Measurements from ENCODE around the gene CERKL. TPM values are rescaled to one million over a fixed set of nuclear protein-coding genes. Genes with fewer than 3 reads are reported as not detected.

Gene CERKL
- total RNA-seq, 1 donor from 2014 or later = not detected

DNA sequence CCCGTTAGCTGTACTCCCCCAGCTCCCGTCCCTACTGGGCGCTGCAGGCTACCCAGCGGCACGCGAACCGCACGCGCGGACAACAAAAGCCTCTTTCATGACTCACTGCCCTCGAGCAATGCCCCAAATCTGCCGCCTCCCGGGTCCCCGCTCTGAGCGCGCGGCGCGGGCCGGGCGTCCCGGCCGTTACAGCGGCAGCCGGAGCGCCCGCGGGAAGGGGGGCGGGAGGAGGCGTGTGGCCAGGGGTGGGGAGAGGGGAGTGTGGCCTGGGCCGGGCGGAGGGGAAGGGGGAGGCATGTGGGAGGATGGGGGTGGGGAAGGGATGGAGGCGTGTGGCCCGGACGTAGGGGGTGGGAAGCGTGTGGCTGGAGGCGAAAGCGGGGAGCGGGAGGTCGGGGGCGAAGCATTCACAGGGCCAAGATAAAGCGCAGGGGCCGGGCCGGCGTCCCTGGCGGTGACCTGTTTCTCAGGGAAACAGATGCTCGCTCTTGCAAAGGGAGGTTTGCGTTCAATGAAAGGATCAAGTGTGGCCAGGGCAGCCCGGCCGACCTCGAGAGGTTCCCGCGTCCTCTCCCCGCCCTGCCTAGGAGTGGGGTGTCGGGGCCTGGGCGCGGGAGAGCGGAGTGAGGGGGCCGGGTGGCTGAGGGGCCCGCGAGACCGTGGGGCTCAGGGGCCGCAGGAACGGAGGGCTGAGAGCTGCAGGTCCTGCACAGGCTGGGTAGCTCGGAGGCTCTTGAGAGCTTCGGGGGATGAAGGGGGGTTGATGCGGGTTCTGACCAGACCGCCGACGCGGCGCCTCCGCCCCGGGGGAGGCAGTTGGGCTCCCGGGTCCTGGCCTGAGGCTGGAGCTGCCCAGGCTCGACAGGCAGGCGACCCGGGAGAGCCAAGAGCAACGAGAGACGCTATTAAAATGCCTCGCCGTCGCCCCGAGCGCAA lies 26.9 kb upstream of the CERKL start:
- H3K27me3 Mint-ChIP-seq (ENCODE audit: low read depth) = peaks cover 86% of the 10 kb centered on the region
- peaks cover 35% of the 10 kb centered on the region for H3K4me1 Mint-ChIP-seq (ENCODE audit: low read depth)
- peak overlapping the region; percentile 64 for H3K4me3 Mint-ChIP-seq (ENCODE audit: unreplicated experiment)
- TF ChIP-seq CTCF (IDR thresholded peaks at IDR 0.05) = no peak
- H3K9me3 Mint-ChIP-seq (ENCODE audit: low read depth) = peaks cover 4% of the 10 kb centered on the region
- H3K27ac Mint-ChIP-seq (ENCODE audit: unreplicated experiment) = no peak overlapping the region
- peak; percentile 81 for DNase-seq (ENCODE audit: low spot score)
- peaks cover under 1% of the 10 kb centered on the region for H3K36me3 Mint-ChIP-seq (ENCODE audit: low read depth)

DNA sequence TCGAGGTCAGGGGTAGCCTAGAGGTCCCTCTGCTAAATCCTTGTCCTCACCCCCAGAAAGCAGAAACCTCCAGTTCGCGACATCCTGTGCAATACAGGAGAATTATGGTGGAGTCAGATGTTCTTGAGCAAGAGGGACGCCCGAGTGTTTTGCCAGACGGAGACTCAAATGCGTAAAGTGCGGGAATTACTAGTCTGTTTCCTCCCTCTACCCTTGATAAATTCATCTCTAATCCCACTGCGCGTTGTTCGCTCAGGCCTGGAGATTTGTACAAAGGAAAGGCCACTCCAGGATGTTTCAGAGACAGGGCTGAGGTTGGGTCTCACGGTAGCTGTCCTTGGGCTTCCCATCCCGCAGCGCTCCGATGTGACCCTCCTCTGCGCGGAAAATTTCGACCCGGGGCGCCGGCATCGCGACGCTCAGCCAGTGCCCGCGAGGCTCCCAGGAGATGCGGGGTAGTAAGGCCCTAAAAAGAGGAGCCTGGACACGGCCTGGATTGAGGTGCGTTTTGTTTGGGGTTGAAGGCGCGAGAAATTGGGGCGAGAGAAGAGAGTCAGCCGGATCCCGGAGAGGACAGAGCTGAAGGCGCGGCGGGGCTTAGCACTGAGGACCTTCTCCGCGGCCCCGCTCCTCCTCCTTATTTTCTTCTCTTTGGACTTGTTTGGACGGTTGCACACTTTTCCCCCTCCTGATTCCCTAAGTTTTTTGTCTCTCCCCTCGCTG lies 26.1 kb upstream of the CERKL start:
- DNase-seq (ENCODE audit: low spot score) = peak; percentile 63
- Mint-ChIP-seq H3K4me1 (ENCODE audit: low read depth) (peaks cover 36% of the 10 kb centered on the region), H3K27me3 (ENCODE audit: low read depth) (peaks cover 88% of the 10 kb centered on the region), H3K36me3 (ENCODE audit: low read depth) (peaks cover 5% of the 10 kb centered on the region), H3K9me3 (ENCODE audit: low read depth) (peaks cover 4% of the 10 kb centered on the region), H3K4me3 (ENCODE audit: unreplicated experiment) (peak overlapping the region; percentile 64), H3K27ac (ENCODE audit: unreplicated experiment) (no peak overlapping the region)
- TF ChIP-seq CTCF (IDR thresholded peaks at IDR 0.05) = no peak

GRCh38 chr2:181682026-181682789 lies 25.3 kb upstream of the CERKL start:
- Mint-ChIP-seq H3K36me3 (ENCODE audit: low read depth) (peaks cover 7% of the 10 kb centered on the region), H3K27me3 (ENCODE audit: low read depth) (peaks cover 85% of the 10 kb centered on the region)

GRCh38 chr2:181680937-181681811 lies 24.3 kb upstream of the CERKL start:
- Mint-ChIP-seq H3K27me3 (ENCODE audit: low read depth) (peaks cover 83% of the 10 kb centered on the region), H3K9me3 (ENCODE audit: low read depth) (peaks cover 4% of the 10 kb centered on the region), H3K36me3 (ENCODE audit: low read depth) (peaks cover 7% of the 10 kb centered on the region), H3K27ac (ENCODE audit: unreplicated experiment) (no peak overlapping the region), H3K4me1 (ENCODE audit: low read depth) (peaks cover 38% of the 10 kb centered on the region), H3K4me3 (ENCODE audit: unreplicated experiment) (peak overlapping the region; percentile 58)
- TF ChIP-seq CTCF (IDR thresholded peaks at IDR 0.05) = no peak
- peak; percentile 56 for DNase-seq (ENCODE audit: low spot score)

More at GRCh38 chr2:181682026-181682789, 25.3 kb upstream of the CERKL start:
- no peak for TF ChIP-seq CTCF (IDR thresholded peaks at IDR 0.05)
- Mint-ChIP-seq H3K4me3 (ENCODE audit: unreplicated experiment) (no peak overlapping the region), H3K9me3 (ENCODE audit: low read depth) (peaks cover 4% of the 10 kb centered on the region), H3K27ac (ENCODE audit: unreplicated experiment) (no peak overlapping the region), H3K4me1 (ENCODE audit: low read depth) (peaks cover 38% of the 10 kb centered on the region)
- peak; percentile 38 for DNase-seq (ENCODE audit: low spot score)
